Skeletal muscle satellite cell (primary cell): ENCODE results near the gene LYL1.

Experiments used
- H3K27me3 ChIP-seq: 2 replicates; pipeline ENCODE4 v1.7.0; 2013; ENCODE audit warnings: low read length; ENCODE audit not compliant: control insufficient read depth, insufficient read depth
- H3K36me3 ChIP-seq: 2 replicates; pipeline ENCODE4 v1.7.0; 2013; ENCODE audit warnings: mild to moderate bottlenecking, control low read depth, low read length; ENCODE audit not compliant: insufficient read depth
- H3K4me1 ChIP-seq: 2 replicates; pipeline ENCODE4 v1.7.0; 2013; ENCODE audit warnings: low read length; ENCODE audit not compliant: control insufficient read depth, insufficient read depth
- H3K4me2 ChIP-seq: 2 replicates; pipeline ENCODE4 v1.7.0; 2013; ENCODE audit warnings: mild to moderate bottlenecking, low read length
- H3K4me3 ChIP-seq: 2 replicates; pipeline ENCODE4 v1.7.0; 2013; ENCODE audit warnings: low read length
- H3K9ac ChIP-seq: 2 replicates; pipeline ENCODE4 v1.7.0; 2013; ENCODE audit warnings: mild to moderate bottlenecking, low read depth, low read length, moderate library complexity
- H3K9me3 ChIP-seq: replicated peaks from 2 replicates; pipeline ENCODE4 v1.7.0; 2013; ENCODE audit warnings: mild to moderate bottlenecking, control low read depth, low read length

LYL1 gene

DNA sequence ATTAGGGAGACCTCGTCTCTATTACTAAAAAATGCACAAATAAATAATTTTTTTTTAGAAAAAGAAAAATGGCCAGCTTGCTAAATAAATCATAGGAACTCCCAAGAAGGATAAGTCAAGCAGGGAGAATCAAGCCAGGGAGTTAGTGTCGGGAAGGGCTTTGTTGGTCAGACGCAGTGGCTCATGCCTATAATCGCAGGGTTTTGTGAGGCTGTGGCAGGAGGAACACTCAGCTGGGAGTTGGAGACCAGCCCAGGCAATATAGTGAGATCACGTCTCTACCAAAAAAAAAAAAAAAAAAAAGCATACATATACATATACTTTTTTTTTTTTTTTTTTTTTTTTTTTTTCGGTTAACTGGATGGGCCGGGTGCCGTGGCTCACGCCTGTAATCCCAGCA lies 24.4 kb upstream of the LYL1 start:
- no peaks in the 10 kb centered on the region for H3K27me3 ChIP-seq
- H3K36me3 ChIP-seq = peaks cover 21% of the 10 kb centered on the region
- H3K4me2 ChIP-seq = no peak overlapping the region
- H3K9ac ChIP-seq = no peak overlapping the region
- H3K4me1 ChIP-seq = peaks cover 12% of the 10 kb centered on the region
- H3K9me3 ChIP-seq = no peaks in the 10 kb centered on the region
- H3K4me3 ChIP-seq = no peak overlapping the region

DNA sequence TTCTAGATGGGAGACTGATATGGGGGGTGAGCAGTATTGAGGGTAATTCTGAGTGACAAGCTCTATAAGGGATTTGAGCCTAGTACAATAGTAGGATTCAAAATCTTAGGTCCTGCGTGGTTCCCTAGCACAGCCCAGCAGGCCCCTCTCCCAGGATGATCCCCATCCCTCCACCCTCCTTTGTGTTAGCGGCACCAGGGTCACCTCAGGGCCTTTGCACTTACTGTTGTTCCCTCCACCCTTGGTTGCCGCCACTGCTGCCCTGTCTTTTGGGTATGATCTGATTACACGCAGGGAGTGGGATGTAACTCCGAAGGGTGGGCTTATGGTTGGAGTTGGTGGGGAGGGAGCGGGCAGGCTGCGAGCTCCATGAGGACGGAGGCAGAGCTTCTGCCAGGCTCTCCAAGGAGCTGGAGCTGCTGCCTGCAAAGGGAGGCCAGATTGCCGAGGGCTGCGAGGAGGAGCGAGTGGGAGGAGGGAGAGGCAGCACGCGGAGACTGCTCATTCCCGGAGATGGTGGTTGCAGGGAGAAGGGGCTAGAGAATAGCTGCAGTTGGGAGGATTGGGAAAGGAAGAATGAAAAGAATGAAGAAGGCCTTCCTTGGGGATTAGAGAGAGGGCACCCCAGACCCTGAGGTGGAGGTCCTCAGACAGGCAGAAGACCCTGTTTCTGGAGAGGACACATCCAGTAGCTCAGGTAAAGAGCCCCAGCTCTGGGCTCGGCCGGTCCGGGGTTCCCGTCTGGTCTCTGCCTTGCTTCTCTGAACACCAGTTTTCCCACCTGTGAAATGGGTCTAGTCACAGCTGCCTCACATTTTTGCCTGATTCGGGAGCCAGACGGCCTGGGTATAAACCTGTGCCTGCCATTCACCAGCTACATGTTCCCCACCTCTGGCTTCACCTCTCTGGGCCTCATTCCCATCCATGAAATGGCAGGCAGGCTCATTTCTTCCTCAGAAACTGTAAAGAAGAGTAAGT lies 20.6 kb upstream of the LYL1 start:
- H3K9me3 ChIP-seq = no peaks in the 10 kb centered on the region

GRCh38 chr19:13122275-13122878 lies 19.7 kb upstream of the LYL1 start:
- Histone ChIP-seq H3K36me3 (peaks cover 19% of the 10 kb centered on the region), H3K27me3 (no peaks in the 10 kb centered on the region), H3K9ac (no peak overlapping the region)

More for the DNA sequence above, 20.6 kb upstream of the LYL1 start:
- H3K4me1 ChIP-seq = peaks cover 33% of the 10 kb centered on the region
- peaks cover 19% of the 10 kb centered on the region for H3K36me3 ChIP-seq
- H3K4me3 ChIP-seq = no peak overlapping the region
- H3K9ac ChIP-seq = no peak overlapping the region
- no peaks in the 10 kb centered on the region for H3K27me3 ChIP-seq
- no peak overlapping the region for H3K4me2 ChIP-seq

DNA sequence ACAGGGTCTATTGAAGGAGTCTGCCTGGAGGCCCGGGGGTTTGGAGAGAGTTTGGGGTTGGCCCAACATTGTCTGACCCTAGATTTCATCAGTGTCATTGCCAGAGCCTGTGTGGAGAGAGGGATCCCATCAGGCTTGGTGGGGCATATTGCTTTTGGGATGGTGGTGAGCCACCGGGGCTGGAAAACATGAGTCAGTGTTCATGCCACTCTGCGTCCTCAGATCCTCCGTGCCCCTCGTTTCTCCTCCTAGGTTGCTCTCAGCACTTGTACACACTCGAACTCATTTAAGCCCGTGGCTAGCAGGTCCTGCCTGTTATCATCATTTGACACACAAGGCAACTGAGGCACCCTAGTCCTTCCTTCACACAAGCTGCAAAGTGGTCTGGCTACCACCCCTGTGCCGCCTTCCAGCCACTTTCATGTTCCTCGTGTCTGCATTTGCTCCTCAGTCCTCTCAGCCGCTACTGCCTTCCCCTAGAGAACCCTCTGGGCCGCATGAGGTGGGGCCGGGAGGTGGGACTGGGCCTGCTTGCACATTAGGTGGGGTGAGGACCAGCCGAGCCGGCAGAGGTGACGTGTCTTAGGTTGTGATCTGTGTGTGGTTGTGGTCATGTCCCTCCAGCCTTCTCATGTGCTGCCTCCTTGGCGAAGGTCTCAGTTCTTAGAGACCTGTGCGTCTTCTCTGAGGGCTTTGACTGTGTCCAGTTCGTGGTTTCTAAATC lies 19.1 kb upstream of the LYL1 start:
- H3K4me1 ChIP-seq = peaks cover 42% of the 10 kb centered on the region
- H3K9me3 ChIP-seq = no peaks in the 10 kb centered on the region
- H3K27me3 ChIP-seq = no peaks in the 10 kb centered on the region
- H3K4me2 ChIP-seq = peak overlapping the region; percentile 95
- peaks cover 18% of the 10 kb centered on the region for H3K36me3 ChIP-seq
- peak overlapping the region; percentile 33 for H3K4me3 ChIP-seq
- peak overlapping the region; percentile 49 for H3K9ac ChIP-seq

More at GRCh38 chr19:13122275-13122878, 19.7 kb upstream of the LYL1 start:
- Histone ChIP-seq H3K9me3 (no peaks in the 10 kb centered on the region), H3K4me3 (no peak overlapping the region), H3K4me2 (peak overlapping the region; percentile 14), H3K4me1 (peaks cover 37% of the 10 kb centered on the region)

GRCh38 chr19:13120817-13121216 lies 18.2 kb upstream of the LYL1 start:
- Histone ChIP-seq H3K9ac (peak overlapping the region; percentile 93), H3K4me2 (peak overlapping the region; percentile 95), H3K27me3 (no peaks in the 10 kb centered on the region), H3K9me3 (no peaks in the 10 kb centered on the region), H3K4me1 (peaks cover 43% of the 10 kb centered on the region), H3K36me3 (peaks cover 12% of the 10 kb centered on the region), H3K4me3 (peak overlapping the region; percentile 91)

DNA sequence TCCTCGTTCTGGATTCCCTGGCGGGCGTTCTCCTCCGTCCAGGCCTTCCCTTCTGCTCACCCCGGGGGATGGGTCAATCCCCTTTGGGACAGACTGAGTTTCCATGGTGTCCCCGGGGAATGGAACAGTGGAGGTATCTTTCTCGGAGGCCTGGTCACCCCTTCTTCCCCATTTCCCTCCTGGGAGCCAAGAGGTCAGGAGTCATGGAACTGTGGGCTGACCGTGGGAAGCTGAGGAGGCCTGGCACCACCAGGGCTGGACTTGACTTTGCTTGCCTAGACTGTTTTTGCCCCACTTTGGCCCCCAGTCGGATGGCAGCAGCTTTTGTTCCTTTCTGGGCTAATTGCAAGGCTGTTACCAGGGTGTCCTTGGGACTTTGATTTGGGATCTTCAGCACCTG lies 17.4 kb upstream of the LYL1 start:
- Histone ChIP-seq H3K4me1 (peaks cover 51% of the 10 kb centered on the region), H3K36me3 (peaks cover 14% of the 10 kb centered on the region), H3K4me3 (peak overlapping the region; percentile 91), H3K9ac (peak overlapping the region; percentile 93), H3K4me2 (peak overlapping the region; percentile 95), H3K9me3 (no peaks in the 10 kb centered on the region), H3K27me3 (no peaks in the 10 kb centered on the region)

GRCh38 chr19:13119627-13120026 lies 17.0 kb upstream of the LYL1 start:
- Histone ChIP-seq H3K9me3 (no peaks in the 10 kb centered on the region), H3K4me3 (peak overlapping the region; percentile 91), H3K27me3 (no peaks in the 10 kb centered on the region), H3K36me3 (peaks cover 18% of the 10 kb centered on the region), H3K4me2 (peak overlapping the region; percentile 95), H3K4me1 (peaks cover 52% of the 10 kb centered on the region), H3K9ac (peak overlapping the region; percentile 93)

DNA sequence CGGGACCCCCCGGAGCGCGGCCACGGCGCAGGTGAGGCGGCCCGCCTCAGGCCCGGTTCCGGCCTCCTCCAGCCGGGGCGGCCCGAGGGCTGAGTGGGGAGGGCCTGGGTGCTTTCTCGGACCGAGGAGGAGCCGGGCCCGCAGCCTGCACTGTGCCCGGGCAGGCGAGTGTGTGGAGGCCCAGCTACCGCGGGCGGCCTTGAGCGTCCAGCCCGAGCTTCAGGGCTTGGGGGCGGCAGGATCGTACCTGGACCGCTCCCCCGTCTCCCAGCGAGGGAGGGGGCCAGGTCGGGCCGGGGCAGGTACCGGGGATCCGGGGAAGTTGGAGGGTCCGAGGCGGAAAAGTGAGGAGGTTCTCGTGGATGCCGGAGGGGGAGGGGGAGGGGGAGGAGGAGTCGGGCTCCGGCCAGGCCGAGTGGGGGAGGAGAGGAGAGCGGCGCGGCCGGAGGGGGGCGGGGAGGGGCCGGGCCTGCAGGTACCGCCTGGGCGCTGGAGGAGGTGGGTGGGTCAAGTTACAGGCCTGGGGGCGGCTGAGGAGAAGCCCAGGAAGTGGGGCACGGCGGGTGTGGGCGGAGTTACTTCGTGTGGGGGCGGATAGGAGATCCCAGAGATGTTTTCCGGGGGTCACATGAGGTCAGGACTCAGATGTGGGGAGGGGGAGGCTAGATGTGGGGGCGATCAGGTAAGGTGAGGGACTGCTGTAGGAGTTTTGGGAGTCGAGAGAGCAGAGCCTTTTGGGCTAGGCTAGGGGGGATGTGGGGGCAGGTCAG lies 16.0 kb upstream of the LYL1 start:
- Histone ChIP-seq H3K9ac (peak overlapping the region; percentile 93), H3K4me1 (peaks cover 52% of the 10 kb centered on the region)

DNA sequence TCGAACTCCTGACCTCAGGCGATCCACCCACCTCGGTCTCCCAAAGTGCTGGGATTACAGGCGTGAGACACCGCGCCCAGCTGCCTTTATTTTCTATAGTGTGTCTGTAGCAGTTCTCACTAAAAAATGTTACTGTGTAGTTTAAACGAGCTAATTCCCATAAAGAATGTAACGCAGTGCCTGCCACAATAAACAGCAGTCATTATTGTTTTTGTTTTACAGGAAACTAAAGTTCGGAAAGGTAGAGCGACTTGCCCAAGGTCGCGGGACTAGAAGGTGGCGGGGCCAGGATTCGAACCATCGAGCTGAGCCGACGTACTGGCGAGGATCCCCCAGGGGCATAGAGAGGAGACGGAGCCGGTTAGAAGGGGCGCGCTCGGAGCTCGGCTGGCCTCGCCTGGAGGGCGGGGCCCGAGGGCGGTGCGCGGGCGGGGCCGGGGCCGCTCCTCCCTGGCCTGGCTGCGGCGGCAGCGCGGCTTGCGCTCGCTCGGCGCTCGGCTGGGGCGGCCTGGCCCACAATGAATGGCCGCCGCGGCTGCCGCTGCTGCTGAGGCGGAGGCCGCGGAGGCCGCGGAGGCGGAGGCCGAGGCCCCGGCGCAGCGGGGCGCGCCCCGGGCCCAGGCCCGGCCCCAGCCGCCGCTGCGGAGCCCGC lies 15.2 kb upstream of the LYL1 start, which contains the start of gene NACC1:
Gene NACC1, plus strand, starts transcription at position 493 of the 652 bp plus-strand sequence. CDS start 16,944 bp downstream, outside the sequence.
- H3K9ac ChIP-seq = peak within 1 kb of the TSS; percentile 93
- no peaks in the 10 kb centered on the region for H3K27me3 ChIP-seq
- H3K4me3 ChIP-seq = peak within 1 kb of the TSS; percentile 91
- peaks cover 52% of the 10 kb centered on the region for H3K4me1 ChIP-seq
- H3K36me3 ChIP-seq = peaks cover 22% of the 10 kb centered on the region
- peak within 1 kb of the TSS; percentile 95 for H3K4me2 ChIP-seq
- H3K9me3 ChIP-seq = no peaks in the 10 kb centered on the region

More for the DNA sequence above, 16.0 kb upstream of the LYL1 start:
- H3K4me2 ChIP-seq = peak overlapping the region; percentile 95
- H3K36me3 ChIP-seq = peaks cover 22% of the 10 kb centered on the region
- H3K4me3 ChIP-seq = peak overlapping the region; percentile 91
- no peaks in the 10 kb centered on the region for H3K9me3 ChIP-seq
- H3K27me3 ChIP-seq = no peaks in the 10 kb centered on the region

DNA sequence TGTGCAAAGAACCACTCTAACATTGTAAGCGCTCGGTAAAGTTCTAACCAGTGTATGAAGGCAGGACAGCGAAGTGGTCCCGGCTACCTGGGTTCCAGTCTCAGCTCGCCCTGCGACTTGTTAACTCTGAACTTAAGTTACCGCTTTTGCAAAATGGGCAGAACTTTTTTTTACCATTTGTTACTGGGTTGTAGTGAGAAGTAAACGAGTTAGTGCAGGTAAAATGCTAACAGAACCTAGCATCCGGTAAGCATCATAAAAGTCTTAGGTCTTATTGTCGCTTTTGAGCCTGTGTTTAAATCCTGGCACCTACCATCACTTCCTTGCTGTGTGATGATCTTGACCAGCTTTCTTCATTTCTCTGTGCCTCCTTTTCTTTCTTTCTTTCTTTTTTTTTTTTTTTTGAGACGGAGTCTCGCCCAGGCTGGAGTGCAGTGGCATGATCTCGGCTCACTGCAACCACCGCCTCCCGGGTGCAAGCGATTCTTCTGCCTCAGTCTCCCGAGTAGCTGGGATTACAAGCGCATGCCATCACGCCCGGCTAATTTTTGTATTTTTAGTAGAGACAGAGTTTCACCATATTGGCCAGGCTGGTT lies 14.6 kb upstream of the LYL1 start:
- Histone ChIP-seq H3K4me2 (peak overlapping the region; percentile 91), H3K9me3 (no peaks in the 10 kb centered on the region), H3K4me3 (peak overlapping the region; percentile 84), H3K4me1 (peaks cover 52% of the 10 kb centered on the region), H3K27me3 (no peaks in the 10 kb centered on the region), H3K36me3 (peaks cover 25% of the 10 kb centered on the region), H3K9ac (peak overlapping the region; percentile 92)
